H1 (cell line): ENCODE data around the gene FAM136A. TPM values are rescaled to one million over a fixed set of nuclear protein-coding genes. Genes with fewer than 3 reads are reported as not detected.
"Not testable (repeated sequence)": the region's sequence is repeated elsewhere in the genome, so short reads cannot be mapped to it uniquely, and the experiment has no call there.

ENCODE experiments used
- CTCF ChIA-PET: fragments of 300-600 bp; sonication (Branson Sonifier 250); formaldehyde crosslinking; loops from one replicate; lab custom pipeline; 2021; ENCODE audit not compliant: partially characterized antibody; lab: Charles Lee
- POLR2A ChIA-PET: fragments of 300-600 bp; sonication (Branson Sonifier 250); formaldehyde crosslinking; loops from one replicate; lab custom pipeline; 2021; ENCODE audit warnings: inconsistent platforms; ENCODE audit not compliant: partially characterized antibody; lab: Charles Lee
- DNase-seq, 2 experiments: peaks; one replicate each; pipeline versions ENCODE4 v3.0.0 to v3.0.0-alpha.2; 2010 to 2022; ENCODE audit warnings: low spot score in 2 of 2, low read depth in 1 of 2, mixed read lengths in 1 of 2
- FAIRE-seq: peaks from 2 replicates; lab custom pipeline; 2011; peaks lifted over from hg19 to GRCh38; lab: Jason Lieb, UNC
- H2AFZ ChIP-seq: 2 replicates; pipeline ENCODE4 v1.8.1; 2012; ENCODE audit warnings: low read length, inconsistent platforms
- H2AK5ac ChIP-seq: 2 replicates; pipeline ENCODE4 v1.6.1; 2013; ENCODE audit warnings: low read depth, low read length
- H2BK120ac ChIP-seq: replicated peaks from 2 replicates; pipeline ENCODE3; 2013; ENCODE audit warnings: low read depth, low read length, inconsistent platforms
- H2BK12ac ChIP-seq: 2 replicates; pipeline ENCODE4 v1.6.1; 2013; ENCODE audit warnings: low read depth, low read length
- H2BK15ac ChIP-seq: 2 replicates; pipeline ENCODE4 v1.6.1; 2013; ENCODE audit warnings: low read length
- H2BK20ac ChIP-seq: 2 replicates; pipeline ENCODE4 v1.6.1; 2013; ENCODE audit warnings: low read length
- H2BK5ac ChIP-seq: 2 replicates; pipeline ENCODE4 v1.6.1; 2013; ENCODE audit warnings: low read depth, low read length
- H3K14ac ChIP-seq: 2 replicates; pipeline ENCODE4 v1.6.1; 2013; ENCODE audit warnings: inconsistent platforms; ENCODE audit not compliant: insufficient read length
- H3K18ac ChIP-seq: 2 replicates; pipeline ENCODE4 v1.6.1; 2013; ENCODE audit warnings: low read length; ENCODE audit errors: extremely low read depth
- H3K23ac ChIP-seq: 2 replicates; pipeline ENCODE4 v1.6.1; 2013; ENCODE audit warnings: inconsistent platforms; ENCODE audit not compliant: insufficient read length
- H3K23me2 ChIP-seq: 2 replicates; pipeline ENCODE4 v1.6.1; 2013; ENCODE audit warnings: low read depth, low read length
- H3K27ac ChIP-seq: 2 replicates; pipeline ENCODE4 v1.6.1; 2011; ENCODE audit warnings: low read depth, low read length, inconsistent platforms
- H3K27me3 ChIP-seq, 4 experiments: replicated peaks in 1 of 4; 1 replicate in 1 of 4; 2 replicates in 3 of 4; pipeline versions ENCODE4 v1.6.1 to v1.8.1; 2011 to 2013; ENCODE audit warnings: low read length in 3 of 4, mild to moderate bottlenecking in 3 of 4, inconsistent platforms in 2 of 4, mixed read lengths in 2 of 4, moderate library complexity in 1 of 4; ENCODE audit not compliant: control insufficient read depth in 3 of 4, insufficient read depth in 3 of 4; ENCODE audit errors: extremely low read depth in 1 of 4
- H3K36me3 ChIP-seq, 4 experiments: 2 replicates each; pipeline versions ENCODE4 v1.6.1 to v1.8.1; 2011 to 2013; ENCODE audit warnings: mild to moderate bottlenecking in 4 of 4, low read length in 3 of 4, moderate library complexity in 2 of 4, control low read depth in 1 of 4, inconsistent platforms in 1 of 4; ENCODE audit not compliant: insufficient read depth in 4 of 4, control insufficient read depth in 2 of 4
- H3K4ac ChIP-seq: replicated peaks from 2 replicates; pipeline ENCODE3; 2013; ENCODE audit warnings: low read length, low read depth, mixed read lengths, inconsistent platforms; ENCODE audit not compliant: insufficient read length
- H3K4me1 ChIP-seq, 4 experiments: replicated peaks in 1 of 4; 1 replicate in 1 of 4; 2 replicates in 3 of 4; pipeline versions ENCODE4 v1.6.1 to v1.8.1; 2011 to 2013; ENCODE audit warnings: low read length in 3 of 4, inconsistent platforms in 2 of 4, mixed read lengths in 1 of 4; ENCODE audit not compliant: insufficient read depth in 4 of 4, control insufficient read depth in 3 of 4
- H3K4me2 ChIP-seq, 2 experiments: 2 replicates each; pipeline versions ENCODE4 v1.6.1 to v1.8.1; 2011 to 2013; ENCODE audit warnings: low read depth in 2 of 2, low read length in 2 of 2, control low read depth in 1 of 2, inconsistent platforms in 1 of 2, mild to moderate bottlenecking in 1 of 2; ENCODE audit not compliant: insufficient read depth in 1 of 2
- H3K4me3 ChIP-seq, 4 experiments: fragments of 200-600, 300-600 bp in 1 of 4; sonication (generic), shearing (Covaris generic), sonication (Bioruptor Twin) in 1 of 4; 2 replicates each; pipeline versions ENCODE4 v1.5.1 to v1.8.1; 2011 to 2016; ENCODE audit warnings: low read length in 4 of 4, low read depth in 3 of 4, control low read depth in 2 of 4, inconsistent platforms in 2 of 4, mild to moderate bottlenecking in 2 of 4, mixed read lengths in 1 of 4, moderate library complexity in 1 of 4; ENCODE audit not compliant: insufficient read depth in 2 of 4; ENCODE audit errors: extremely low read depth in 1 of 4
- H3K56ac ChIP-seq: replicated peaks from 2 replicates; pipeline ENCODE3; 2013; ENCODE audit warnings: low read depth, mild to moderate bottlenecking, mixed read lengths, low read length, inconsistent platforms; ENCODE audit not compliant: insufficient read length
- H3K79me1 ChIP-seq: 2 replicates; pipeline ENCODE4 v1.6.1; 2013; ENCODE audit warnings: low read depth, low read length, control low read depth
- H3K79me2 ChIP-seq, 2 experiments: 2 replicates each; pipeline versions ENCODE4 v1.6.1 to v1.8.1; 2012 to 2013; ENCODE audit warnings: low read length in 2 of 2, mild to moderate bottlenecking in 2 of 2, inconsistent platforms in 1 of 2; ENCODE audit not compliant: insufficient read depth in 2 of 2, control insufficient read depth in 1 of 2
- H3K9ac ChIP-seq, 4 experiments: replicated peaks in 1 of 4; 1 replicate in 1 of 4; 2 replicates in 3 of 4; pipeline versions ENCODE4 v1.6.1 to v1.8.1; 2011 to 2013; ENCODE audit warnings: low read depth in 3 of 4, low read length in 3 of 4, control low read depth in 2 of 4, mild to moderate bottlenecking in 2 of 4, moderate library complexity in 2 of 4, inconsistent platforms in 1 of 4; ENCODE audit errors: extremely low read depth in 1 of 4
- H3K9me3 ChIP-seq, 2 experiments: 2 replicates each; pipeline versions ENCODE4 v1.6.1 to v1.8.1; 2012 to 2013; ENCODE audit warnings: mild to moderate bottlenecking in 2 of 2, moderate library complexity in 2 of 2, control low read depth in 1 of 2, inconsistent platforms in 1 of 2, low read depth in 1 of 2, low read length in 1 of 2, mixed read lengths in 1 of 2; ENCODE audit not compliant: insufficient read depth in 2 of 2
- H4K20me1 ChIP-seq, 2 experiments: replicated peaks in 1 of 2; 2 replicates each; pipeline versions ENCODE3 to v1.8.1; 2011 to 2013; ENCODE audit warnings: inconsistent platforms in 2 of 2, low read length in 2 of 2, mild to moderate bottlenecking in 1 of 2; ENCODE audit not compliant: insufficient read depth in 2 of 2, control insufficient read depth in 1 of 2
- H4K5ac ChIP-seq: 2 replicates; pipeline ENCODE4 v1.6.1; 2013; ENCODE audit warnings: low read length, low read depth, mixed read lengths, inconsistent platforms; ENCODE audit not compliant: insufficient read length
- H4K8ac ChIP-seq: 2 replicates; pipeline ENCODE4 v1.8.0; 2013; ENCODE audit warnings: mild to moderate bottlenecking, moderate library complexity, low read length, inconsistent platforms; ENCODE audit not compliant: insufficient read depth; ENCODE audit errors: extremely low read depth
- H4K91ac ChIP-seq: replicated peaks from 2 replicates; pipeline ENCODE3; 2013; ENCODE audit warnings: low read length, mixed read lengths, inconsistent platforms; ENCODE audit not compliant: insufficient read length
- WGBS, 2 experiments: shearing (Covaris generic) in 1 of 2; methylation state at CpG; one replicate each; pipeline versions ENCODE4 v1.1.6 to v1.1.7; 2013 to 2015; ENCODE audit warnings: low lambda C conversion rate in 2 of 2, mixed read lengths in 2 of 2, inconsistent platforms in 1 of 2, low coverage in 1 of 2, missing lambda C conversion rate in 1 of 2; ENCODE audit not compliant: insufficient replicate concordance in 2 of 2, insufficient coverage in 1 of 2, insufficient read length in 1 of 2; ENCODE audit errors: extremely low coverage in 1 of 2, missing lambda C conversion rate in 1 of 2; 5-methylcytosine and 5-hydroxymethylcytosine counted together
- polyA plus RNA-seq, 7 experiments: library from polyadenylated mRNA; depleted of rRNA in 3 of 7; stranded (reverse) in 5 of 7; unstranded in 2 of 7; fragments of >200 nt in 5 of 7; fragments of 200-250 nt in 2 of 7; gene quantifications; 1 replicate in 5 of 7; 2 replicates in 1 of 7; 4 replicates in 1 of 7; pipeline versions ENCODE4 v1.2.1 to v1.2.3, GENCODE V29; 2011 to 2013; ENCODE audit warnings: missing spikeins in 2 of 7, mixed read lengths in 2 of 7
- total RNA-seq: library from RNA; stranded (reverse); fragmentation: NEBNext Ultra II Directional; extraction: Animal tissue kit (Norgen Biotek cat#: 25700); gene quantifications from 2 replicates; pipeline ENCODE4 v1.2.1, GENCODE V29; 2021

Gene FAM136A
- total and polyA plus RNA-seq, 2 of the 8 experiments (the other 6 are each of a cell fraction or from before 2014, with no cell fraction given), result 58.2 to 122 TPM

DNA sequence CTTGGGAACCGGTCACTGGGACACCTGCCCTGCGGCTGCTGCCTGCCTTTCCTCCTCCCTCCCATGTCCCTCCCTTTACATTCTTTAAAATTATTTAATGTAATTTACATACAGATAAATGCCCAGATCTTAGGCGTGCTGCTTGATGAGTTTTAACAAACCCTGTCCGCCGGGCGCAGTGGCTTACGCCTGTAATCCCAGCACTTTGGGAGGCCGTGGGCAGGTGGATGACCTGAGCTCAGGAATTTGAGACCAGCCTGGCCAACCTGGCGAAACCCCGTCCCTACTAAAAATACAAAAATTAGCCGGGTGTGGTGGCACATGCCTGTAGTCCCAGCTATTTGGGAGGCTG, 304 bp upstream of the FAM136A start:
- not testable (repeated sequence) for H2AFZ ChIP-seq, H3K27me3 ChIP-seq, H3K79me2 ChIP-seq, H3K23me2 ChIP-seq, FAIRE-seq, H3K4me2 ChIP-seq, H2BK20ac ChIP-seq, H2BK12ac ChIP-seq, H4K91ac ChIP-seq, H3K79me1 ChIP-seq, H3K27ac ChIP-seq, H3K18ac ChIP-seq, H3K4me1 ChIP-seq, H4K5ac ChIP-seq, H2AK5ac ChIP-seq, H2BK5ac ChIP-seq, DNase-seq, H3K9ac ChIP-seq, H3K9me3 ChIP-seq, H2BK120ac ChIP-seq, H3K23ac ChIP-seq, H4K8ac ChIP-seq, H3K56ac ChIP-seq, H3K14ac ChIP-seq, H2BK15ac ChIP-seq, H4K20me1 ChIP-seq, H3K4ac ChIP-seq
- WGBS, 2 experiments, result 65% methylated on average over 10 of the region's 11 CpGs; no CpG with 5 or more reads in 1 of the 2 experiments
- peak overlapping the region in 1 of 4 experiments; percentile 76; a peak in 3 of 8 replicates for H3K4me3 ChIP-seq
- POLR2A ChIA-PET, result interaction anchor here (0.7 to 4.6 kb wide), 21 partner anchors 9 to 384 kb away, joined by 3 to 63 read pairs (median 3); partner anchors contain the start of genes C2orf42, PCYOX1 and SNRPG
- H3K36me3 ChIP-seq, result peaks cover 4 to 20% (median 9%) of the 10 kb centered on the region in 4 experiments; a peak in 6 of 8 replicates
- CTCF ChIA-PET, result interaction anchor here (0.7 to 7.3 kb wide), 31 partner anchors 9 to 485 kb away, joined by 3 to 120 read pairs (median 6); partner anchors contain the start of genes PCYOX1 and SNRPG
